GM12878 (cell line): ENCODE results near the gene DLG2. TPM values are rescaled to one million over a fixed set of nuclear protein-coding genes. Genes with fewer than 3 reads are reported as not detected.
A peak's percentile ranks its signal among the peaks of the same experiment; 100 is the strongest.

Experiments
- ATAC-seq: fragments of 200-7000 bp; cut with Tn5 transposase; 3 replicates; pipeline ENCODE4 v1.9.1; 2020; ENCODE audit warnings: mild to moderate bottlenecking, moderate library complexity
- BruUV-seq: library from RNA; stranded (reverse); fragments of 400-500 nt; replicated peaks from 2 replicates; lab custom pipeline; 2021; lab: Mats Ljungman, UMichigan
- CTCF ChIA-PET: fragments of 300-600 bp; sonication (Branson Sonifier 250); formaldehyde crosslinking; extraction: SDS; loops from one replicate; lab custom pipeline; 2021; ENCODE audit warnings: inconsistent platforms; lab: Yijun Ruan, JAX
- POLR2A ChIA-PET: fragments of 350-600 bp; formaldehyde crosslinking; extraction: SDS; loops from one replicate; lab custom pipeline; 2021; ENCODE audit warnings: inconsistent platforms; lab: Charles Lee
- RAD21 ChIA-PET: fragments of 300-600 bp; sonication (Branson Sonifier 250); formaldehyde crosslinking; loops from one replicate; lab custom pipeline; 2023; ENCODE audit warnings: antibody characterized with exemption; ENCODE audit not compliant: unreplicated experiment; lab: Charles Lee
- SMC1A ChIA-PET: fragments of 300-600 bp; sonication (Branson Sonifier 250); formaldehyde crosslinking; loops from one replicate; lab custom pipeline; 2023; ENCODE audit not compliant: unreplicated experiment, uncharacterized antibody; lab: Charles Lee
- DNase-seq: peaks from one replicate; pipeline ENCODE4 v3.0.0-alpha.2; 2011; ENCODE audit warnings: low read depth, low spot score
- FAIRE-seq: peaks from 3 replicates; lab custom pipeline; 2011; peaks lifted over from hg19 to GRCh38; lab: Jason Lieb, UNC
- H2AFZ ChIP-seq: 2 replicates; pipeline ENCODE4 v1.6.0; 2011; ENCODE audit warnings: low read depth, low read length, control low read depth; ENCODE audit not compliant: control insufficient read depth
- H3K27ac ChIP-seq: 2 replicates; pipeline ENCODE4 v1.5.1; 2011; ENCODE audit warnings: control low read depth; ENCODE audit not compliant: control insufficient read depth, insufficient read depth
- H3K27me3 ChIP-seq, 2 experiments: replicated peaks in 1 of 2; 2 replicates each; pipeline versions ENCODE4 v1.6.0 to v1.6.1; 2011; ENCODE audit warnings: low read length in 1 of 2; ENCODE audit not compliant: control insufficient read depth in 2 of 2, insufficient read depth in 2 of 2
- H3K36me3 ChIP-seq, 2 experiments: 2 replicates each; pipeline ENCODE4 v1.5.1; 2011; ENCODE audit warnings: low read length in 1 of 2; ENCODE audit not compliant: control insufficient read depth in 2 of 2, insufficient read depth in 2 of 2
- H3K4me1 ChIP-seq: 2 replicates; pipeline ENCODE4 v1.6.1; 2011; ENCODE audit warnings: mild to moderate bottlenecking, low read length, moderate library complexity, mixed read lengths; ENCODE audit not compliant: control insufficient read depth, insufficient read depth
- H3K4me2 ChIP-seq: 2 replicates; pipeline ENCODE4 v1.6.0; 2011; ENCODE audit warnings: control low read depth; ENCODE audit not compliant: control insufficient read depth, insufficient read depth
- H3K4me3 ChIP-seq: fragments of 200-600 bp; sonication (generic); 2 replicates; pipeline ENCODE4 v1.5.1; 2016
- H3K79me2 ChIP-seq: 2 replicates; pipeline ENCODE4 v1.6.0; 2011; ENCODE audit warnings: low read length; ENCODE audit not compliant: control insufficient read depth, insufficient read depth
- H3K9ac ChIP-seq: 2 replicates; pipeline ENCODE4 v1.8.0; 2011; ENCODE audit warnings: low read length, control low read depth, mixed read lengths; ENCODE audit not compliant: control insufficient read depth, insufficient read depth
- H3K9me3 ChIP-seq: replicated peaks from 3 replicates; pipeline ENCODE4 v1.5.1; 2011; ENCODE audit warnings: mild to moderate bottlenecking, low read length; ENCODE audit not compliant: control insufficient read depth, insufficient read depth
- H4K20me1 ChIP-seq: 2 replicates; pipeline ENCODE4 v1.6.0; 2011; ENCODE audit not compliant: control insufficient read depth, insufficient read depth
- RAD21 ChIP-seq: IDR thresholded peaks from 2 replicates; pipeline ENCODE4 v1.6.1; 2011; ENCODE audit warnings: mild to moderate bottlenecking, low read depth, low read length, moderate library complexity; ENCODE audit not compliant: insufficient read depth
- SMC3 ChIP-seq: IDR thresholded peaks from 2 replicates; pipeline ENCODE4 v1.6.1; 2011; ENCODE audit warnings: low read length, improper control_type of control experiment, borderline replicate concordance
- SREBF2 ChIP-seq: IDR thresholded peaks from 2 replicates; pipeline ENCODE4 v1.6.1; 2012; ENCODE audit warnings: mild to moderate bottlenecking, low read length
- WGBS: methylation state at CpG from one replicate; pipeline ENCODE4 v1.1.6; 2016; ENCODE audit warnings: low lambda C conversion rate; ENCODE audit not compliant: insufficient replicate concordance, insufficient coverage; ENCODE audit errors: missing lambda C conversion rate; 5-methylcytosine and 5-hydroxymethylcytosine counted together
- in situ Hi-C: fragments of 300-500 bp; cut with MboI; formaldehyde crosslinking; loops from 9 replicates; pipeline ENCODE4 v1.14.3; 2018; ENCODE audit warnings: mixed read lengths
- intact Hi-C: fragments of 100-400 bp; cut with micrococcal nuclease; formaldehyde crosslinking; loops from one replicate; pipeline ENCODE4 v1.14.2; 2022; ENCODE audit not compliant: unreplicated experiment
- polyA plus RNA-seq, 11 experiments: library from polyadenylated mRNA; depleted of rRNA in 4 of 11; unstranded in 6 of 11; stranded (reverse) in 5 of 11; fragments of >200 nt; fragmentation: Nextera tagmentation in 4 of 11; fragmentation: Illumina TruSeq in 1 of 11; extraction: Ambion mirVana in 4 of 11; extraction: Trizol in 1 of 11; gene quantifications; 1 replicate in 1 of 11; 2 replicates in 10 of 11; pipeline versions ENCODE4 v1.2.1 to v1.2.3, GENCODE V29; 2011 to 2016; ENCODE audit warnings: inconsistent platforms in 2 of 11, missing spikeins in 2 of 11, low read depth in 1 of 11
- total RNA-seq, 4 experiments: library from RNA; depleted of rRNA in 3 of 4; stranded (reverse); fragments of >200 nt in 3 of 4; fragmentation: Illumina TruSeq in 1 of 4; extraction: Trizol in 1 of 4; gene quantifications; 2 replicates each; pipeline versions ENCODE4 v1.2.1 to v1.2.3, GENCODE V29; 2013 to 2021
- TF ChIP-seq, protein P1 (sequence below), 3 experiments: IDR thresholded peaks in 2 of 3; conservative IDR thresholded peaks in 1 of 3; 2 replicates each; pipeline ENCODE4 v1.5.1; 2011; ENCODE audit warnings: low read depth in 3 of 3, low read length in 3 of 3, mild to moderate bottlenecking in 3 of 3, control low read depth in 2 of 3, moderate library complexity in 2 of 3, inconsistent platforms in 1 of 3, mixed read lengths in 1 of 3; ENCODE audit not compliant: control insufficient read depth in 2 of 3, insufficient read depth in 1 of 3; ENCODE audit errors: extremely low read depth in 1 of 3

Gene DLG2
- total and polyA plus RNA-seq, 10 of the 15 experiments (the other 5 are each of a cell fraction or from before 2014, with no cell fraction given): 0.09 to 0.98 (median 0.35) TPM

DNA sequence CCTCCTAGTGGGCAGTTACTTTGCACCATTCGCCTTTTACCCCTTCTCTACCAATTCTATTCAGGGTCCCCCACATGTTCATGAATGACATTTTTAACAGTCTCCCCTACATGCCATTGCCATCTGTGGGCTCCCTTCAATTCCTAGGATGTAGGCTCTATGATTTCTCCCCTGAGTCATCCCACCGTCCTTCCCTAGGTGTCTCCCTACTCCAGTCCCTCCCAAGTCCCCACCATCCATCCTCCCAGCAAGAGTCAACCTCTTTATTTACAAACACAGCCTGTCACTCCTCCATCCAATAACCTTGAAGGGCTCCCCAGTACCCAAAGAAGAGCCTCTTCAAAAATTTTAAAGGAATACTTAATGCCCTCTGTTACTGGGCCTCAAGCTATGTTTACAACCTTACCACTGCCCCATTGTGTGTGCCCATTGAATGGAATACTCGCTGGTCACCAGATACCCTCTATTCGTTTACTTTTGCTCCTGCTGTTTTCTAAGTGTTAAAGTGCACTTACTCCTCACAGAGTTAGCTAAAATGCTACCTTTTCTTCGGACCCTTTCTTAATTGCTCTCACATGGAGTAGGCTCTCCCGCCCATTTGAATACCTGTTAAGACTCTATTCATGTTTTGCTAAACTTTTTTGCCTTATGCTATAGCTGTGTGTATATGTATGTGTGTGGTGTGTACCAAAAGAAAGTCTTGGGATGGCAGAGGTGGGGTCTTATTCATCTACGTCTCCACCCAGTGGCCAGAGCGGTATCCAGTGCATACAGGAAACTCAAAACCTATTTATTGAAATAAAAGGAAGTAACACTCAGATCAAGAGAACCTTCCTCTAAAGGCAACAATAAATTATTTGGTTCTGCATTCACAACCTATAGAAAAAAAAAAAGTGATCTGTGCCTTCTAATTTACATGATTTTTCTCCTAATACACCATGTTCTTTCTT, 2105.2 kb downstream of the DLG2 start:
- no peak for ATAC-seq
- no TSS peak for BruUV-seq
- H3K9me3 ChIP-seq: no peaks in the 10 kb centered on the region; the same call in 2 of the 3 replicates
- H2AFZ ChIP-seq: no peak overlapping the region
- no peak for FAIRE-seq
- 55% methylated on average over 8 of the region's 8 CpGs for WGBS
- POLR2A ChIA-PET: no interaction called here
- CTCF ChIA-PET: interaction anchor here (0.6 to 2.4 kb wide), 5 partner anchors 11 to 804 kb away, joined by 3 to 9 read pairs (median 3); no protein-coding TSS in a partner anchor
- TF ChIP-seq SMC3 (peak; percentile 37; the same call in 1 of the 2 replicates), SREBF2 (no peak), RAD21 (peak; percentile 57)
- TF ChIP-seq, protein P1, sequence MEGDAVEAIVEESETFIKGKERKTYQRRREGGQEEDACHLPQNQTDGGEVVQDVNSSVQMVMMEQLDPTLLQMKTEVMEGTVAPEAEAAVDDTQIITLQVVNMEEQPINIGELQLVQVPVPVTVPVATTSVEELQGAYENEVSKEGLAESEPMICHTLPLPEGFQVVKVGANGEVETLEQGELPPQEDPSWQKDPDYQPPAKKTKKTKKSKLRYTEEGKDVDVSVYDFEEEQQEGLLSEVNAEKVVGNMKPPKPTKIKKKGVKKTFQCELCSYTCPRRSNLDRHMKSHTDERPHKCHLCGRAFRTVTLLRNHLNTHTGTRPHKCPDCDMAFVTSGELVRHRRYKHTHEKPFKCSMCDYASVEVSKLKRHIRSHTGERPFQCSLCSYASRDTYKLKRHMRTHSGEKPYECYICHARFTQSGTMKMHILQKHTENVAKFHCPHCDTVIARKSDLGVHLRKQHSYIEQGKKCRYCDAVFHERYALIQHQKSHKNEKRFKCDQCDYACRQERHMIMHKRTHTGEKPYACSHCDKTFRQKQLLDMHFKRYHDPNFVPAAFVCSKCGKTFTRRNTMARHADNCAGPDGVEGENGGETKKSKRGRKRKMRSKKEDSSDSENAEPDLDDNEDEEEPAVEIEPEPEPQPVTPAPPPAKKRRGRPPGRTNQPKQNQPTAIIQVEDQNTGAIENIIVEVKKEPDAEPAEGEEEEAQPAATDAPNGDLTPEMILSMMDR (IDR thresholded peaks at IDR 0.05 in 2 of 3, conservative IDR thresholded peaks at IDR 0.05 in 1 of 3; ENCODE audit: control insufficient read depth in 2 of 3, extremely low read depth in 1 of 3, insufficient read depth in 1 of 3, low read depth in 3 of 3, low read length in 3 of 3): peak; percentile 15 to 41 (median 19); a peak in 4 of 6 replicates
- SMC1A ChIA-PET: interaction anchor here (0.8 to 1.1 kb wide), 2 partner anchors 12 to 204 kb away, joined by 3 read pairs; no protein-coding TSS in a partner anchor
- no peak overlapping the region for H3K9ac ChIP-seq
- H3K79me2 ChIP-seq: no peaks in the 10 kb centered on the region
- H3K4me2 ChIP-seq: no peak overlapping the region
- DNase-seq: no peak
- no peaks in the 10 kb centered on the region for H4K20me1 ChIP-seq
- no peaks in the 10 kb centered on the region for H3K36me3 ChIP-seq
- no peak overlapping the region for H3K27ac ChIP-seq
- no peaks in the 10 kb centered on the region for H3K4me1 ChIP-seq
- intact Hi-C loops (loop anchor here (5.0 kb wide), 2 partner anchors 150 to 295 kb away; no protein-coding TSS in a partner anchor), in situ Hi-C loops (no loop called here)
- no peaks in the 10 kb centered on the region for H3K27me3 ChIP-seq
- RAD21 ChIA-PET: no interaction called here
- no peak overlapping the region for H3K4me3 ChIP-seq
